CD4-positive, alpha-beta T cell treated with Interleukin-15 for 4 hours (primary cell): ENCODE results near the gene DHX58.
A peak's percentile ranks its signal among the peaks of the same experiment; 100 is the strongest.
"Not testable (repeated sequence)": the region's sequence is repeated elsewhere in the genome, so short reads cannot be mapped to it uniquely, and the experiment has no call there.

Experiments
- DNase-seq: peaks from one replicate; pipeline ENCODE4 v3.0.0-alpha.2; 2020; ENCODE audit warnings: low spot score

DHX58 gene

DNA sequence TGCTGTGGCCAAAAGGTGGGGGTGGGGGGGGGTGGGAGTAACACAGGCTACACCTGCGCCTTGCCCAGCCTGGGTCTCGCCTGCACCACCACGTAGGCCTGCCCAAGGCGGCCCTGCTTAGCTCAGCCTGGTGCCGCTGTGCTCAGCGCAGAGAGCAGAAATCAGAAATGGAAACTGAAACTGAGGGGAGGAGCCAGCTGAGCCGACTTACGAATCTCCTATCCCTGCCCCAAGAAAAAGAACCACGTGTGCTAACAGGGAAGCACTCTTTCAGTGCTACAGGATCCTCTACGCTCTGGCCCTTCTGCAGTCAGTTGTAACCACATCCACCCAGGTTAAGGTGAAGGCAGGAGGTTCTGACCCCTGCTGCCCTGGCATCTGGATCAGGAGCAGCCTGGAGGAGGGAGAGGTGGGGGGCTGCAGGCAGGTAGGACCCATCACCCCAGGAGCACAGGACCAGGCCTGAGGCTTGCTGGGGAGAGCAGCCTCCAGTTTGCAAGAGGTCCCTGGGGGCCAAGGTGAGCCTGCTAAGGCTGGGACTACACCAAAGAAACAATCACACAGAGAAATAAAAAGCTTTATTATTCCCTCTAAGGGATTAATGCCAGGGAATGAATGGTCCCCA, at the start of gene DHX58:
Gene DHX58 (minus strand): TSS at position 163 of the 625 bp plus-strand sequence. CDS start 822 bp downstream, outside the sequence.
- peak; percentile 85 for DNase-seq

DNA sequence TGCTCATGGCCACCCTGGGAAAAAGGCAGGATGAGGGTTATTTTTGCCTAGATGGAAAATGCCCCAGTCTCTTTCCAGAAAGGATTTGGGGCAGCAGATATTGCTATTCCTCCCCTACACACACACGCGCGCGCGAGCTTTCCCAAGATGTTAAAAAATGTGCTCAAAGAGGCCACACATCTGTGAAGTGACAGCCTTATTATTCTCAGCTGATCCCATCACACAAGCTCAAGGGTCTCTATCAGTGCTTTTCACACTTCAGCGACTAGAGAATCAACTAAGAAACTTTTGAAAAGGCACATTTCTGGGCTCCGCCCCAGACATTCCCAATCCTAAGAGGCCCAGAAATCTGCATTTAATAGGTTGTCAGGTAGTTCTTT, 48.0 kb upstream of the DHX58 start:
- DNase-seq: no peak

DNA sequence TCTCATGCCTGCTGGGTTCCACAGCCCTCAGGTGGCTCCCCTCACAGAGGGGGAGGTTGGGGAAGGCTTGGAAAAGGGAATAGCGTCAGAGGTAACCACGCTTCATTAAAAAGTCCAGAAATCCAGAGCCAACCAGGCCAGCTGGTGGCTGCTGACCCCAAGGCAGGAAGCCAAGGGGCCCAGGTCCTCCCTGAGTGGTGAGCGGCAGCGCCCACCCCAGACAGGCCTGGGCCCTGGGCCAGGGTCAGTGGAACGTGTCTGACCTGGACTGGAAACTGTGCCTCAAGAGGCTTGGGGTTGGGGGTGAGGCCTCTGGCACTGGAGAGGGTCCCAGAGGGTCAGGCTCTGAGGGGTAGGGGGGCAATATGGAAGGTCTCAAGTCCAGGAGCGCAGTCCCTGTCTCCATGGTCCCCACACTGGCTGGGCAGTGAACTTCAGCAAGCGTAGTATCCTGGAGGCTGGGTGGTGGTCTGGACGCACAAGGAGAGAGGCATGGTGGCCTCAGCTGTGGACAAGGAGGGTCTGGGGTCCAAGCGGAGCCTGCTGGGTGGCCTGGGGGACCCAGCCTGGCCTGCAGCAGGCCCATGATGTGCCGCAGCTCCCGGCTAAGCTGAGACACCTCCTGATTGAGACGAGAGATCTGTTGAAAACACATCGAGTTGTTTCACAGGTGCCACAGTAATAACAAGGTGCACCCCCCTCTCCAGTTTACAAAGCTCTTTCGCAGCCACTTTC, 47.4 kb upstream of the DHX58 start:
- DNase-seq: no peak

DNA sequence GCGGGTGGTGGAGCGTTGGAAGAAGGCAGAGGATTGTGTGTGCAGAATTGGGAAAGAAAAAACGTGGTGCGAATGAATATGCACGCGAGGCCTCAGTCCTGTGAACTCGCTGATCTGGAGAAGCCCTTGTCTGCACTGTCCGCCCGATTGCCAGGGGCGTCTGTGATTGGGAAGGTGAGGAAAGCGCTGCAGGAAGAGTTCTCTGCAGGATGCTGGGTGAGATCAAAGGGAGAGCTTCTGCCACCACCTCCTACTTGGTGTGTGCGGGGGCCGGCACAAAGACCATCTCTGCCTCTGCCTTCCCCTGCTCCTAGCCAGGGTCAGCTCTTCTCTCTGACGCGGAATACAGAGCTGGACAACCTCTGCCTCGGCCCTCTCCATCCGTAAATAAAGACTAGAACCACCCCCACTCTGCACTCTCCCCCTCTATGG, 43.1 kb upstream of the DHX58 start:
- DNase-seq: no peak

DNA sequence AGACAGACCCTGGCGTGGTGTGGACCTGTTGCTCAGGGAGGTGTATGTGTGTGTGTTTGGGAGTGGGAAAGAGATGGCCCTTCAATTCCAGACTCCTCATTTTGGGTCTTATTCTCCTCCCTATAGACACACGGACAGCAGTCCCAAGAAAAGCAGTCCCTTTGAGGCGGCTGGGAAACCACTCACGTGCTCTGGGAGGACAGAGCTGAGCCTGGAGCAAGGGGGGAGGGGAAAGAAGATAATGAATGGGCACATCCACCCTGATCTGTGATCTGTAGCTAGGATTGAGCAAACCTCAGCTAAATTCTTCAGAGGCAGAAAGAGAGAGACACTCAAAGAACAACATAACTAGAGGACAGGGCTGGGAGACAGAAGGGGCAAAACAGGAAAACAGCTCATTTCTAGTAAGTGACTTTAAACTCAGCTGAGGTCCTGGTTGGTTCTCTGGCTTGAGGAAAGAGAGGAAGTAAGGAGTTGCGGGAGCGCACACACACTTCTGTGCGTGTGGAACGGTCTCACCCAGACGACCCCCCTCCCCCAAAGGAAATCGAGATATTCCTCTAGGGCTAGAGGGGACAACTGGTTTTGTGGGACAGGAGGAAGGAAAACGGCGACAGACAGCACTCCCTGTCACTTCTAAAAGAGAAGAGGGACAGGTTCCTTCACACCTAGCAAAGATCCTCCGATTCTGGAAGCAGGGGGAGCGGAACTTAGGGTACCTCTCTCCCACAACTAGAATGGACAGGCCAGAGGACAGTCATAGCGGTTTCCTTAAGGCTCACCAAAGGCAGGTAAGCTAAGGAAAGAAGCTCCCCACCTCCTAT, 41.6 kb upstream of the DHX58 start:
- DNase-seq: no peak

DNA sequence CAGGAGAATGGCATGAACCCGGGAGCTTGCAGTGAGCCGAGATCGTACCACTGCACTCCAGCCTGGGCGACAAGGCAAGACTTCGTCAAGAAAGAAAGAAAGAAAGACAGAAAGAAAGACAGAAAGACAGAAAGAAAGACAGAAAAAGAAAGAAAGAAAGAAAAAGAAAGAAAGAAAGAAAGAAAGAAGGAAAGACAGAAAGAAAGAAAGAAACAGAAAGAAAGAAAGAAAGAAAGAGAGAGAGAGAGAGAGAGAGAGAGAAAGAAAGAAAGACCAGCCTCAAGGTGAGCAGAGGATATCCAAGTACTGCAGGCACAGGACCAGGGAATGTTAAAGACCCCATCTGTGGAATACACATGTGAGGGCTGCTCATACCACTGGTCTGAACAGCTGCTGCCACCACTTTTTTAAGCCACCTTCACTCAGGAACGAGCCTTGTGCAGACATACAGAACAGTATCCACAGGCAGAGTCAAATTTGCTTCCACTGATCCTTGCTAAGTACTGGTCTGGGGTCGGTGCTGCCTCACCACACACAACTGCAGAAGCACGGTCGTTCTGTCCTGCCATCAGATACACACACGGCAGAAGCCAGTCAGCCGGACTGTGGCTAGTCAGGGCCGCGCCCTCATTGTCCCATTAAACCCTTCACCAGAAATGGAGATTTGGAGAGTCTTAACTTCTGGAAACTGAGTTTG, 34.5 kb upstream of the DHX58 start:
- no peak for DNase-seq

DNA sequence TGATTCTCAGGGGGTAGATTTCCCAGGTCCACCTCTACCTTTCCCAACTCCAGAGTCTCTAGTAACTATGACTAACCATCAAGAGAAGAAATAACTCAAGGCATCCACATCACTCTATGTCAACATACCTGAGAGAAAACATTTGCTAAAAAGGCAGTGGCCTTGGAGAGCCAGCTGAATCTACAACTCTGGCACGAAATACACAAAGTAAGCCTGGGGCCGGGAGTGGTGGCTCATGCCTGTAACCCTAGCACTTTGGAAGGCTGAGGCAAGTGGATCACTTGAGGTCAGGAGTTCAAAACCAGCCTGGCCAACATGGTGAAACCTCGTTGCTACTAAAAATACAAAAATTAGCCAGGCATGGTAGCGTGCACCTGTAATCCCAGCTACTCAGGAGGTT, 30.6 kb upstream of the DHX58 start:
- DNase-seq: not testable (repeated sequence)

DNA sequence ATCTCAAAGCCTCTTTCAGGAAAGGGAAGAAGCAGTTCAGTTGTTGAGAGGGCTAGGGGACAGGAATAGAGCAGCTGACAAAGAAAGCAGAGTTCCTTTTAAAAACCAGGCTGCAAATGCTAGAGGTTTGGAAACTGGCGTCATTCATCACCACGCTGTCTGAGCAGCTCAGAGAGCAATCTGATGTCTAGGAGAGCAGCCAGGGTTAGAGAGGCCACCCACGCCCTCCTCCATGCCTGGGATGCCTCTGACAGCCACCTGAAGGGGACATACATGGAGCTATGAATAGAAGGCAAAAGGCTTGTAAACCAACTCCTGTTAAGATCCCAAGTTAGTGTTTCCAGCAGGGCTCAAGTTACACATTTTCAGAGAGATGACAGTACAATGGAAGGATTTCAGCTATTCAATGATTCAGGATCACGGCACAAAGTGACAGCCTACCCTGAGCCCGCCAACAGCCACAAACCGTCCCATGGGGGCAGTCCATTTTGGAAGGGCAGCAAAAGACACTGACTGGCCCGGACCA, 29.9 kb upstream of the DHX58 start:
- DNase-seq: no peak

DNA sequence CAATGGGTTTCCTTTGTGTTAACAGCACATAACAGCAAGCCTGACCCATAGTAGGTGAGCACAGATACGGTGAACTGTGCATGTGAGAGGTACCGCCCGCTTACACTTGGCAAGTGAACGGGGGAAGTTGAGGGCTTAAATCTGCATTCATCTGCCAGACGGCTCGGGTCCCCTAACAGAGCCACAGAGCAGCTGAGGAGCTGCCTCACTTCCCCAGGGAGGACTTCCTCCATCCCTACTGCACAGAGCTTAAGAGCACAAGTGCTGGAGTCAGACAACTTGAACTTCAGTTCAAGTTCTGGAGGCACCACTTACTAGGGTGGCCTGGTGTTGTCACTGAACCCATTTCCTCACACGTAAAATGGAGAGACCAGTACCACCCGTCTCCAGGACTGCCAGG, 28.9 kb upstream of the DHX58 start:
- no peak for DNase-seq

DNA sequence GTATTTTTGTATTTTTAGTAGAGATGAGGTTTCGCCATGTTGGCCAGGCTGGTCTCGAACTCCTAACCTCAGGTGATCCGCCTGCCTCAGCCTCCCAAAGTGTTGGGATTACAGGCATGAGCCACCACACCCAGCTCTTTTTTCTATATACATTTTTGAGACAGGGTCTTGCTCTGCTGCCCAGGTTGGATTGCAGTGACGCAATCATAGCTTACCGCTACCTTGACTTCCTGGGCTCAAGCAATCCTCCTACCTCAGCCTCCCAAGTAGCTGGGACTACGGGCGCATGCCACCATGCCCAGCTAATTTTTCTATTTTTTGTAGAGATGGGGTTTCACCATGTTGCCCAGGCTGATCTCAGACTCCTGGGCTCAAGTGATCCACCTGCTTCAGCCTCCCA, 28.2 kb upstream of the DHX58 start:
- not testable (repeated sequence) for DNase-seq

DNA sequence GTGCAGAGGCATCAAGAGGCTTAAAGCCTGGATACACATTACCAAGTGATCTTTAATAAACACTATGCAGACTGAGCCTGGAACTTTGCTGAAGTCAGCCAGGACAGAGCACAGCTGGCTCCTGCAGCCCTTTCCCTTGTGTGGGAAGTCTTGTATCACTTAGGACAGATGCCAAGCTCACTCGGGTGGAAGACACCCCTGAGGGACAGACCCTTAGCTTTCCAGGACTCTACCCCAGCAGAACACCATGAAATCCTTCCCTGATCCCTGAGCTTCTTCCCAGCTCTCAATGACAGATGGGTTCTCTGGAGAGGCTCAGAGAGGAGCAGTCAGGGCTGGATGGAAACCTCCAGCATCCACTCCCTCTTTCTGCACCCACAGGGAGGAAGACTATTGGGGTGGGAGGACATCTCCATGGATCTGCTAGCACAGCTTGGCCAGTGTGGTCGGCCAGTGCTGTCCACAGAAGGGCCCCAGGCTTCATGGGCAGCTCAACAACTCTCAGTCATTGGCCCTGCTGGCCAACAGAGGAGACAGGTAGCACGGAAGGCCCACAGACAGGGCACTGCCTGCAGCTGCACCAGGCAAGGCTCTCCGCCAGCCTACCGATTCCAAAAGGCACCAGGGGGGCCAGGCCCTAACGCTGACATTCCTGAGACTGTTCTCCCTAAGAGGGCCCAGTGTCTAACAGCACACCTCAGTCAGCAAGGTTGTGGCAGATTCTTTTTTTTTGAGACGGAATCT, 26.4 kb upstream of the DHX58 start:
- no peak for DNase-seq

DNA sequence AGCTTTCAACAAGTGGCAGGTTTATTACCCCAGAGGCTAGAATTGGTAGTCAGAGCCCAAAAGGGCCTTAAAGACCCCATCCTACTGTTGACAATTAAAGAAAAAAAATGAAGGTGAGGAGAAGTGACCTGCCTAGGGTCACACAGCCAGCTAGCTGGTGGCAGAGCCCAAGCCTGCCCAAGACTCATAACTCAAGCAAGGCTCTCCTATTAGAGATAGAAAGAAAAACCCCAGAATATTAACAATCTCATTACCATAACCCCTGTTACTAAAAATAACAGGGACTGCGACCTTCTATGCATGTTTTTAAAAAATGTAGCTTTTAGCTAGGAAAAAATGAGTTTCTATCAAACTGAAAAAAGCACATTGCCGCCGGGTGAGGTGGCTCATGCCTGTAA, 24.1 kb upstream of the DHX58 start:
- DNase-seq: no peak

DNA sequence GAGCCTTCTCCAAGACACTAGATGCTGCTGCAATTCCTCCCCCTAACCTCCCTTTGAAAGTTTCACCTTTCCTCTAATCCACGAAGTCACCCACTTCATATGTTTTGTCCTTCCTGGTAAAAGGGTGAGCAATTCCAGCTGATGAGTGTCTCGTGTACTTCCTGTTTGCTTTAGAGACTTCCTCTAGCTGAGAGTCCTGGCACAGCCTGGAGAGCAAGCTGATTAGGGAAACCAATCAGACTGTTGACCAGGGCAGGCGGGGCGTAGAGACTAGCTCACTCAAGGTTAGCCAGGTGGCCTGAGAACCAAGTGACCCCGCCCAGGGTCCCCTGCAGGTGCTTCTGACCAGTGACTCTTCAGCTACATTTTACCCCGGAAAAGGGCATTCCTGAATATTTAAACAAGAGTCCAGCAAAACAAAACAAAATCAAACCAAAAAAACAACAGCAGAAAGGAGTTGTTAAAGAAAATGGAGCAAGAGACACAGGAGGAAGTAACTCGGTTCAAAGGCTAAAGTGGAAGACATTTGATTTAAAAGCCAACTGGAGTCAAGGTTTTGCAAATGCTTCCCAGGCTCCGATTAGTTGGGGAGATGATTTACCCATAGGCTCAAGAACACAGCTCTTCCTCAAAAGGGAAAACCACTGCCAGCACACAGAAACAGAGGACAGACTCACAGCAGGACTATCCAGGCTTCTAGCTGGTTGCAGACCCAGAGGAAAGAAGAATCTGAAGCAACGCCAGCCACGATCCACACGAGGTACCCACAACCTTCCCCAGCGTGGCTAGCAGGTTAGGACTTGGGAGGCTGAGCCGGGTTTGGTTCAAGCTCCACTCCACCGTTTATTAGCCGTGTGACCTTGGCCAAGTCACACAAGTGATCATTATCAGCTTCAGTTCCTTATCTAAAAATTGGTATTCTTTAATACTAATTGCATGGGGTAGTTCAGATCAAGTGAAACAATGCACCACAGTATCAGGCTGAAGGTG, 23.4 kb upstream of the DHX58 start:
- peak; percentile 11 for DNase-seq

DNA sequence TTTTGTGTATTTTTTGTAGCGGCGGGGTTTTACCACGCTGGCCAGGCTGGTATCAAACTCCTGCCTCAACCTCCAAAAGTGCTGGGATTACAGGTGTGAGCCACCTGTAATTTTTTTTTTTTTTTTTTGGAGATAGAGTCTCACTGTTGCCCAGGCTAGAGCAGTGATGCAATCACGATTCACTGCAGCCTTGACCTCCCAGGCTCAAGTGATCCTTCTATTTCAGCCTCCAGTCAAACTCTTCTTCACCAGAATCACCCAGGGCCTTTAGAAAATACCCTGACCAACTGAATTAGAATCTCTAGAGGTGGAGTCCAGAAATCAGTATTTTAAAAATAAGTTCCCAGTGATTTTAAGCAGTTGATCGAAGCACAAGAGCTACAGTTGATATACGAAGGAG, 22.6 kb upstream of the DHX58 start:
- no peak for DNase-seq

DNA sequence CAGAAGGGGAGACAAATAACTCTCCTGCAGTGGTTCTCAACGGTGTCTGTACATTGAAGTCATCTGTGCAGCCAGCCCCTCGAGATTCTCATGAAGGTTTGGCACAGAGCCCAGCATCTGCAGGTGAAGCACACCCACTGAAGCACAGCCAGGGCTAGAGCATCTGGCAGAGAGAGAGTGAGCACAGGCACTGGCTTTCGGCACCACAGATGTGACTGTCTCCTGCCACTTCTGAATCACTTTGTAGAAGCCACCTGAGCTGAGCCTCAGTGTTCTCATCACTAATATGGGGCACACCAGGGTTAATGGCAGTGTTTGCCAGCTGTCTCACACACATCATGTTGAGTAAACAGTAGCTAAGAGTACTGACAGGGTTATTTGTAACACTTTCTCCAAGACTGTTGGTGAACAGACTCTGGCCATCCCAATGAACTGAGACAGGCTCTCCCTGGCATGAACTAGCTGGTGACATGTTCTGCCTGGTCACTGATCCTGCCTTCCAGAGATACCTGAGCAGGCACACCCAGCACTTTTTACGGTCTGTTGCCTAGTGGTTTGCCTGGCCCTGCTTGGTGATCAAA, 21.0 kb upstream of the DHX58 start:
- DNase-seq: peak; percentile 45

DNA sequence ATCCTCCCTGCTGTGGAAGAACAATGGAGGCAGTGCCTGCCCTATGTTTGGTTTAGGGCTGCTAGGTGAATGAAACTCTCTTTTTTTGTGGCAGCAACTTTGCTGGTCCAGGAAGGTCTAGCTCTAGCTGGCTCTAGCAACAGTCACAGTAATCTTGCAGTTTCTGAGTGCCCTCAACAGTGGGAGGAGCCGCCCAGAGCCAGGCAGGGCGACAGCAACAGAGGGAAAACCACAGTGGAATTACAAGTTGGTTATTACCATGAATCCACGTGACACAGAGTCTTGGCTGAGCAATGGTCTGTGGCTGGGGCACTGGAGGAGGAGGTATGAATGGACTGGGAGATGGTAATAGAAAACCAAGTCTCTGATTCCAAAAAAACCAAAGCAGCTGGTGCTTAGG, 20.4 kb upstream of the DHX58 start:
- DNase-seq: peak; percentile 13

DNA sequence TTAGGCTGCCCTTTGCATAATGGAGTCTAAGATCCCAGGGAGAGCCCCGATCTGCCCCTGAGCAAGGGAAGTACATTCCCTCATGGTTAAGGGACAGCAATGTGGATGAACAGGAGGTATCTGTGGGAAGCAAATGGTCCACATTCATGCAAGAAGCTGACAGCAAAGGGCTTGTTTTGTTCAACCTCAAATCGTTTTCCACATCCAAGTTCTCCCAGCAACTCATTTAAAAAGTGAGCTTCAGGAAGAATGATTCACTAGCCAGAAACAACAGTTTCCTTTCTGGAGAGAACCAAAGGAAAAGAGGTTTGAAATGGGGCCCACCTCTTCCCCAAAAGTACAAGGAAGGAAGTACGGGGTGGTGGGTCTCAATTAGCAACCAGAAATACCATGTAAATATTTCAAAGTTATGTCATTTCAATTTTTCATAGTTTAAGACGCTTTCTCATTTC, 19.5 kb upstream of the DHX58 start:
- no peak for DNase-seq

DNA sequence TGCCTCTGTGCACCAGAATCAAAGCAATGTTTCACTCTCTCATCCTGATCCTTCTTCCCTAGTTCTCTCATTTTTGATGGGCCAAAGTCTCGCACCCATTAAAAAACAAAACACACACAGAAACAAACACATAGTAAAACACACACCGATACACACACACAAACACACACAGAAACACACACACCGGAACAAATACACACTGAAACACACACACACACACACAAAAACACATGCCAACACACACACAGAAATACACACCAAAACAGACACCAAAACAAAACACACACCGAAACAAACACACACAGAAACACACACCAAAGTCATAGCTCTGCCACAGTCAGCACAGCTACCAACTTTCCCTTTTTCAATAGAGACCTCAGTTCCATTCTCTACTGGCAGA, 18.7 kb upstream of the DHX58 start:
- no peak for DNase-seq

DNA sequence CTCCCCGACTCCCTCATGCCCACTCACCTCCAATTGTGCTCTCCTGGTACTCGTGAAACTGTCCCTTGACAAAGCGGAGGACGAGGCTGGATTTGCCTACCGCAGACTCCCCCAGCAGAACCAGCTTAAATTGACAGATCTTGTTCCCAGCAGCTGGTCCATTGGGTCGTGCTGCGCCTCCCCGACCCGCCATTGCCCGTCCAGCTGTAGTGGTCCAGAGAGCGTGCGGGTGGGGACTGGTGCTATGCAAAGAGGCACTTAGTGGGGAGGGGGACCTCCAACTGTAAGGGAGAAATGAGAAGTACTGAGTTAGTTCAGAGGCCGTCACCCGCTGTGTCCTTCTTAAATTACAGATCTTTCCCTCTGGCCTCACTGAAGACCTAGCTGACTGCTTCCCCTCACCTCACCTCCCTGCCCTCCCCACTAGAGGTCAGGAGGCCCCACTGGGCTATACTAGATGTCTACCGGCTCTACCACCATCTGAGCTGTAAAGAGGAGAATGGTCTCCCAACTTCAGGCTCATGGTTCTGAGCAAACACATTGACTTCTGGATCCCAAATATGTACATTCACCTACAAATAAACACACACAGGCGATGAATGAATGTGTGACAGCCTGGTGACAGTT, 17.9 kb upstream of the DHX58 start:
- no peak for DNase-seq
